GM12873 (cell line): ENCODE results near the gene PALM3.

ENCODE experiments used
- CTCF ChIP-seq: IDR thresholded peaks from 2 replicates; pipeline ENCODE4 v1.5.1; 2012; ENCODE audit warnings: low read depth, mild to moderate bottlenecking, moderate library complexity, low read length, control low read depth; ENCODE audit not compliant: insufficient read depth; ENCODE audit errors: missing control alignments

PALM3 gene

GRCh38 chr19:14086098-14086497 lies 24.2 kb upstream of the PALM3 start:
- TF ChIP-seq CTCF: no peak

DNA sequence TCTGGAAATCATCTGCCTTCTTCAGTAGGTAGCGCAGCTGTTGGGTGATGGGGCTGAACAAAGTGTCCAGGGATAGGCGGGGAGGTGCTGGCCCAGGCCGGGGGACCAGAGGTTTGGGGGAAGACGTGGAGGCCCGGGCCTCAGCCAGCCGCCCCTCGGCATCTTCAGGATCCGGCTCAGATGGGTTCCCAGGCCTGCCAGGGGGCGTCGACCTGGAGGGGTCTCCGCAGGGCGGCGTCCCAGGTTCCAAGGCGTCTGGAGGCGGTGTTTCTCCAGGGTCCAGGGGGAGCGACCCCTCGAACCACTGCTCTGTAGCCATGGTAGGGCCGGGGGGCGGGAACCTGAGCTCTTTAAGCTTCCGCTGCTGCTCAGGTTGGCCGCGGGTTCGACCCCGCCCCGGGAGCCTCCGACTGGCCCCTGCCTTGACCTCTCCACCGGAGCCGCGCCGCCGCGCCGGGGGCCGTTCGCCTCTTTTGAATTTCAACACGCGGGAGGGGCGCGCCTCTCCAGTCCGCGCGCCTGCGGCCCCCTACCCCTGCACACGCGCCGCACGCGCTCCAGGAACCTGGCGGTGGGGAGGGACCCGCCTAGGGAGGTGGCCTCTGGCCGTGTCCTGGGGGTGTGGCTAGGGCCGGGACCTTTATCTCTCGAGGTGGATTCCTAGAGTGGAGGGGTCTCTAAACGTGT lies 23.6 kb upstream of the PALM3 start, which contains the start of gene C19orf67:
TSS of gene C19orf67 (minus strand) at position 475 of the 687 bp plus-strand sequence. CDS start at position 319, 156 bp downstream.
- TF ChIP-seq CTCF: no peak

GRCh38 chr19:14082675-14082960 lies 20.7 kb upstream of the PALM3 start:
- no peak for TF ChIP-seq CTCF

GRCh38 chr19:14081797-14082674 lies 20.2 kb upstream of the PALM3 start:
- TF ChIP-seq CTCF: no peak

DNA sequence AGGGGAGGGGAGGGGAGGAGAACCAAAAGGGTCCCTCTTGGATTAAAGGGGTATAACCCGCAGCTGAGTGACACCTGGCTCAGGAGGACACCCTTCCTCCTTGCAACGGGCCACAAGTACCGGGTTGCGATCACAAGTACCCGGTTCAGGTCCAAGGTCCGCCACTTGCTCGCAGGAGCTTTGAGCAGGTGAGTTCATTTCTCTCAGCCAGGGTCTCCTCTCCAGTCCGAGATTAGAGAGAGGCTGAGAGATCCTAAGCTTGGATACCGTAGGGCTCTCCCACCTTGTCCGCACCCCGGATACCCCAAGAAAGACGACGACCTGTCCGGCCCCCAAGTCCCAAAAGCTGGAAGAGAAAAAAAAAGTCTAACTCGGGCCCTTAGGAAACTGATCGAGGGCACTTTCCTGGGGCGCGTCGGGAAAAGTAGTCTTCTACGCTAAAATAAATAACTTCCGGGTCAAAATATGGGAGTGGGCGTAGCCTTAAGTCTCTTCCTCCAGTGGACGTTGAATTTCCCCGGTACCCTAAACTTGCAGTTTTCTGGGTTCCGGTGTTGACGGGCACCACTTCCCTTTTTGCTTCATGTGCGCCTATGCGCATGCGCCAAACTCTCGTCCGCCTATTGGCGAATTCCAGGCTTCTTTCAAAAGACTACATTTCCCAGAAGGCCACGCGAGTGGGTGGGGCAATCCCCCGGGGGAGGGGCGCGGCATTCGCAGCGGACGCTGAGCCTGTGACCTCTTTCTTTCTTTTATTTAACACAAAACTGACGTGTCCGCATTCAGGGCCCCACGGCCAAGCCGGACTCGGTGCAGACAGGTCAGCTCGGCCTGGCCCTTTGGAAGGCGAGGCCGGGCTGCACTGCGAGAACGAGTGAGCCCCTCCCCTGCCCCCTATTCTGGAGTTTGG lies 19.3 kb upstream of the PALM3 start:
- no peak for TF ChIP-seq CTCF

GRCh38 chr19:14078411-14078810 lies 16.5 kb upstream of the PALM3 start:
- TF ChIP-seq CTCF: no peak
